Cortex of kidney (tissue), 1 donor: Measurements from ENCODE around the gene C1QTNF1.
"Not testable (repeated sequence)": the region's sequence is repeated elsewhere in the genome, so short reads cannot be mapped to it uniquely, and the experiment has no call there.

Experiments used
- DNase-seq: peaks from one replicate; lab custom pipeline; 2025; lab: John Stamatoyannopoulos, UW

Gene C1QTNF1

DNA sequence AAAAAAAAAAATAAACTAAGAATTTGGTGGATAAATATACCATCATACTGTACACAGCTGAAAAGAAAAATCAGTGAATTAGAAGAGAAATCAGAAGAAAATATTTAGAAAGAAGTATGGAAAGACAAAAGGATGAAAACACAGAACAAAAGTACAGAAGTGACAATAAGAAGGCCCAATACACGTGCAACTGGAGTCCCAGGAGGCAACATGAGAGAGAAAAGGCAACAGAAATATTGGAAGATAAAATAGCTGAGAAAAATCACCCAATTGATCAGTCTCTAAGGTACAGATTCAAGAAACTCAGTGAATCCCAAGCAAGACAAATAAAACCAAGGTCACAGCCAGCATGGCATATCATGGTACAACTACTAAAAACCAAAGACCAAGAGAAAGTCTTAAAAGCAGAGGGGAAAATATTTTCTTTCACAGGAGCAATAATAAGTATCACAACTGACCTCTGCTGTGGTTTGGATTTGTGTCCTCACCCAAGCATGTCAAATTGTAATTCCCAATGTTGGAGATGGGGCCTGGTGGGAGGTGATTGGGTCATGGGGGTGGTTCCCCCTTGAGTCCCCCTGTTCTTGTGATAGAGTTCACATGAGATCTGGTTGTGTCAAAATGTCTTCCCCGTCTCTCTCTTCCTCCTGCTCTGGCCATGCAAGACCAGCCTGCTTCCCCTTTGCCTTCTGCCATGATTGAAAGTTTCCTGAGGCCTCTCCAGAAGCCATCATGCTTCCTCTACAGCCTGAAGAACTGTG, 30.4 kb downstream of the C1QTNF1 start:
- no peak for DNase-seq

DNA sequence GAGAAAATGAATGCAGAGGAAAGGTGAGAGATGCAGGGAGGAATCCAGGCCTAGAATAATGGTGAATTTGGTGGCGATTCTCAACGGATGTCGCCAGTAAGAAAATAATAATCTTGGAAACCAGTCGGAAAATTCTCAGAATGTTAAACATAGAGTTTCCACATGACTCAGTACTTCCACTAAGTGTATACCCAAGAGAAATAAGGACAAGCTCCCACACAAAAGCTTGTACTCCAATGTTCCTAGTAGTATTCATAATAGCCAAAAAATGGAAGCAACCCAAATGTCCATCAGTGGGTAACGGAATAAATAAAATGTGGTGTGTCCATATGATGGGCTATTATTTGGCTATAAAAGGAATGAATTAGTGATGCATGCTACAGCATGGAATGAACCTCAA, 31.2 kb downstream of the C1QTNF1 start:
- DNase-seq: no peak

DNA sequence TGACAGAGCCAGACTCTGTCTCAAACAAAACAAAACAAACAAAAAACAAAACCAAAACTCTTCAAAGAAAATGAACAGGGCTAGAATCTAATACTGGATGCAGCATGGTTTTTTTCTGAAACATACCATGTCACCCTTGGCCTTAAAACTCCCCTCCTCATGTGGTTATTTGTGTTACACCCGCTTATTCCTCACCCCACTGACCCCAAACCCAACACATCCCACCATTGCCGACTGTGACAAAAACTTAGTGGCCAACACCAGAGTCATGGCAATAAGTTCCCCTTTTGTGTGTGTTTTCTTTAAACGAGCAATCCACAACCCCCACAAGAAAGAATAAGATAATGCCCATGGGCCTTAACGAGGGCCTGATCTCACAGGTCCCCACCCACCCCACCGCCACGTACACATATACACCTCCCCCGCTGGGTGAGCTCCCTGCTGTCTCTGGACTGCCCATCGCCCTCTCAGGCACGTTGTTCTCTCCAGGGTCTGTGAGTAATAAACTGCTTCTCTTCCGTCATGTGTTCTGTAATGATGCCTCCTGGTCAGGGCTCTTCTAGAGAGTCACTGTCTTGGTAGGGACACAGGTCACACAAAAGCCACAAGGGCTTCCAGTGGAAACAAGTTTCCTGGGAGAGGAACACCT, 33.9 kb downstream of the C1QTNF1 start:
- DNase-seq: no peak

DNA sequence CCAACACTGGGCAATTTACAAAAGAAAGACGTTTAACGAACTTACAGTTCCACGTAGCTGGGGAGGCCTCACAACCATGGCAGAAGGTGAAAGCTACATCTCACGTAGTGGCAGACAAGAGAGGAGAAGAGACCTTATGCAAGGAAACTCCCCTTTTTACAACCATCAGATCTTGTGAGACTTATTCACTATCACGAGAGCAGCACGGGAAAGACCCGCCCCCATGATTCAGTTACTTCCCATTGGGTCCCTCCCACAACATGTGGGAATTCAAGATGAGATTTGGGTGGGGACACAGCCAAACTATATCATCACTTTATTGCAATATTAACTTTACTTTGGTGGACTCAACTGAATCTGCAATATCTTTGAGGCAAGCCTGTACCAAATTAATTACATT, 38.7 kb downstream of the C1QTNF1 start:
- DNase-seq: no peak

DNA sequence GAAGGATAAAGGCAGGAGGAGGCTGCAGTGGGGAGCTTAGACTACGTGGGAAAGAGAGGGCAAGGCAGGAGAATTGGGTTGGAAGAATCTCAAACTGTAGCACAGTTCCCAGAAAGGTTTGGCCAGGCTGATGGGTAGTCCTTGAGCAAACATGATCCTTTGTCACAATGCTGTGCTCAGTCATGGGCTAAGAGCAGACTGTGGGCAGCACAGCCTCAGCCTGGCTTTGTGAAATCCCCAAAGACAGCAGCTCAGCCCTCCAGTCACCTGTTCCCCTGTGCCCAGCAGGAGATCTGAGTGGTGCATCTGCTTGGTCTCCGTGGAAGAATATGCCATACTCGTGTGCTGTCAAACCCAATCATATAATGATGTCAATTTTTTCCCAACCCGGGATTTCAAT, 40.1 kb downstream of the C1QTNF1 start:
- no peak for DNase-seq

DNA sequence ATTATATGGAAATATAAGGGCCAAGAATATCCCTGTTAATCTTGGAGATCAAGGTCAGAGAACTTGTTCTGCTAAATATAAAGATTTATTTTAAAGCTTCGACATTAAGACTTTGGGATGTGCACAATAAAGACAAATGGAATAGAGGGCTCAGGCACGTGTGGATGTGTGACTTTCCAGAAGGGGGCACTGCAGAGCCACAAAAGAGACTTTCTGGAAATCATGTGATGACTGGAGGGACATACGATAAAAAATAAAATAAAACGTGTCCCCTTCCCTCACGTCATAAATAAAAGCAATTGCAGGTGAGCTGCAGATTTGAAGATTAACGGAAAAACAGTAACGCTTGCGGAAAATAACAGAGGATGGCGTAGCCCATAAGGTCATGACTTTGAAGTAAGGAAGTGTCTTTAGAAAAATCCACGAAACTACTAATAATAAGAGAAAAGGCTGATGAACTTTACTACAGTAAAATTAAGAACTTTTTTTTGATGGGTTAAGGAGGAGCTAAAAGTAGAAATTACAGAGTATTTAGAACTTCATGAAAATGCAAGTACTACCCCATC, 41.2 kb downstream of the C1QTNF1 start:
- DNase-seq: no peak

GRCh38 chr17:79066963-79067362, 43.0 kb downstream of the C1QTNF1 start:
- DNase-seq: no peak

- DNase-seq: no peak
These were observed 46.4 kb downstream of the C1QTNF1 start for GRCh38 chr17:79070266-79070880.

DNA sequence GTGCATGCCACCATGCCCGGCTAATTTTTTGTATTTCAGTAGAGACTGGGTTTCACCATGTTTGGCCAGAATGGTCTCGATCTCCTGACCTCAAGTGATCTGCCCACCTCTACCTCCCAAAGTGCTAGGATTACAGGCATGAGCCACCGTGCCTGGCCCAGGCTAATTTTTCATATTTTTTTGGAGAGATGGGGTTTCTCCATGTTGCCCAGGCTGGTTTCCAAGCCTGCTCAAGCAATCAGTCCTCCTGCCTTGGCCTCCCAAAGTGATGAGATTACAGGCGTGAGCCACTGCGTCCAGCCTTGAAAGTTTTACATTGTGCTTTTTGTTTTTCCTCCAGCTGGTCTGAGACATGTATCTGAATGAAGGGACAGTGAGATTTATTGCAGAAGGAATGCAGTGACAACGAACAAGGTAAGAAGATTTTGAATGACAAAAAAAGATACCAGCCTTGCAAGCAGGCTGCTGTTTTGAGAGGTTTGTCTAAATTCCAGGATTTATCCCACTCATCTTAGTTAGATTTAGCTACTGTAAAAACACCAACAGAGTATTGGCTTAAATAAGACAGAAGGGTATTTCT, 47.3 kb downstream of the C1QTNF1 start:
- DNase-seq: no peak

- no peak for DNase-seq
These were observed 48.6 kb downstream of the C1QTNF1 start for GRCh38 chr17:79072544-79072943.

DNA sequence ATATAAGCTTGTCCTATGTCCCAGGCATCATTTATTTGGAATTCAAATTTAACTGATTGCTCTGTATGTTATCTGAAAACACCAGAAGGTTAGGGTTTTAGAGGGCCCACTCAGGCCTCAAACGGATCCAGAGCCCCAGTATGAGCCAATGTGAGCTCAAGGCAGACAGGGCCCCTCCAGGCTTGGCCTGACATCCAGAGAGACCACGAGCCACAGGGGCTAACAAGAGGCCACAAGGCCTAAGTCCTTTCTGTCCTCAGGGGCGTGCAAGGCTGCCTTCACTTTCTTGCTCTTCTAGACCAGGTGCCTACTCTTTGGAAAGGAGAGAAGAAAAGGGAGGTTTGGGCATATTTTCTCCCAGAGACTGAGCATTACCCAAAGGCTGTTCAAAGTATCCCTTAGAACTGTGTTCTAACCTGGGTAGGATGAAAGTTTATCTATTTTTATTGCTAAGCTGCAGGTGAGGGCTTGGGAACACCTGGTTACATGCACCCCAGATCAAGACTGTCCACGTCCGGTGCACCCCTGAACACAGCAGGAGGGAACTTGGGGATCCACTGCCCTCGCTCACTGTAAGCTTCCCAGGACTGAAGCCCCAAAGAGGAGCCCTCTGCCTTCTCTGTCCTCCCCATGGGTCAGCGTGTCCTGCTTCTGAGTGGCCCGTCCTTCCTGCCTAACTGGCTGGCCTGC, 49.2 kb downstream of the C1QTNF1 start:
- DNase-seq: no peak

GRCh38 chr17:79073706-79074088, 49.7 kb downstream of the C1QTNF1 start:
- DNase-seq: no peak

- DNase-seq: not testable (repeated sequence)
These were observed 50.2 kb downstream of the C1QTNF1 start for GRCh38 chr17:79074121-79074648.

DNA sequence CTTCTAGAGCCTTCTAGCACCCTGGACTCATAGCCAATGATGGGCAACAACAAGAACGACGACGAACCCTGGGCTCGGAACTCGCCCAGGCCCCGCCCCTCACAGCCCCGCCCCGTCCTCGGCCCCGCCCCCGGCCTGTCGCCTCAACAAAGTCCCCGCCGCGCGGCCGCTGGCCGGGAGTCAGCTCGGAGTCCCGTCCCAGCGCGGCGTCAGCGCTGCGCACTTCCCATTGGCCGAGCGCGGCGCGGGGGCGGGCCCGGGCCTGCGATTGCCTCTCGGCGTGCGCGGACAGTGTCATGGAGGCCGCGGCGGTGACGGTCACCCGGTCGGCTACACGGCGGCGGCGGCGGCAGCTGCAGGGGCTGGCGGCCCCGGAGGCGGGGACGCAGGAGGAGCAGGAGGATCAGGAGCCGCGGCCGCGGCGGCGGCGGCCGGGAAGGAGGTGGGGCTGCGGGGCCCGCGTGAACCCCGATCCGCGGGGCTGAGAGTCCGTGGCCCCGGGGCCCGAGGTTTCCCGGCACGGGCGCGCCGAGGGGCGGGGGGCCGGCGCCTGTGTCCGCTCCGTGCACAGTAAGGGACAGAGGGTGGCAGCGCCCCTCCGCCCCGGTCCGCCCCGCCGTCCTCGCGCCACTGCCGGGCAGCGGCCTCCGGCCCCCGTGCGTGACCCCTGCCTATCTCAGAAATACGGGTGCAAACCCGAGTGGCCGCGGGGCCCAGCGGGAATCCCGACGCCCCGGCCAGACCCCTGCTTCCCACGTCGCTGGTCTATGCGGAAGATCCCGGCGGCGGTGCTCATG, 50.9 kb downstream of the C1QTNF1 start, which contains the start of gene ENGASE:
Gene ENGASE (plus strand): TSS at position 176 of the 797 bp plus-strand sequence. CDS start 121 bp downstream, at position 297.
- no peak for DNase-seq

DNA sequence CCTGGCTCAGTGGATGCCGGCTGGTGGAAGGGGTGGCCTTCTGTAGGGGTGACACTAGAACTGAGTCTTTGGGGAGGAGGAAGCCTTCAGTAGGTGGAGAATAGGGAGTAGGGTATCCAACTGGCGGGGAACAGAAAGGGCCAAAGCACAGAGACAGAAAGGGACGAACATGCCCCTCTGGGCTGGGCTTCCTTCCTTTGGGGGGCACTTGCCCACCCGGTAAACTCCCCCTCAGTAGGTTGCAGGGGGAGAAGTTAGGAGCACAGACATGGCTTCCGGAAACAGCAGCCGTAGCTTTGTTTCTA, 51.4 kb downstream of the C1QTNF1 start:
- no peak for DNase-seq

- no peak for DNase-seq
These were observed 52.0 kb downstream of the C1QTNF1 start for GRCh38 chr17:79075861-79076406.

DNA sequence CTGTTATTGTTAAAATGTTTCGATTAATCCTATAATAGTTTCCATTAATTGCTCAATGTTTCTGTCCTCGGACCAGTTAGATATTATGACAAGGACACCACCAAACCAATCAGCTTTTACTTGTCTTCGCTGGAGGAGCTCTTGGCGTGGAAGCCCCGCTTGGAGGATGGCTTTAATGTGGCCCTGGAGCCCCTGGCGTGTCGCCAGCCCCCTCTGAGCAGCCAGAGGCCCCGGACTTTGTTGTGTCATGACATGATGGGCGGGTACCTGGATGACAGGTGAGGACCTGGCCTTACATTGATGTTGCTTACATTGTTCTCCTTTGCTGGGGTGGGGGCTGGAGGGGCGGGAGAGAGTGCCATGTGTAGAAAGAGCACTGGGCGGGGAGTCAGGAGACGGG, 53.6 kb downstream of the C1QTNF1 start:
- no peak for DNase-seq

GRCh38 chr17:79078476-79079190, 54.7 kb downstream of the C1QTNF1 start:
- no peak for DNase-seq

DNA sequence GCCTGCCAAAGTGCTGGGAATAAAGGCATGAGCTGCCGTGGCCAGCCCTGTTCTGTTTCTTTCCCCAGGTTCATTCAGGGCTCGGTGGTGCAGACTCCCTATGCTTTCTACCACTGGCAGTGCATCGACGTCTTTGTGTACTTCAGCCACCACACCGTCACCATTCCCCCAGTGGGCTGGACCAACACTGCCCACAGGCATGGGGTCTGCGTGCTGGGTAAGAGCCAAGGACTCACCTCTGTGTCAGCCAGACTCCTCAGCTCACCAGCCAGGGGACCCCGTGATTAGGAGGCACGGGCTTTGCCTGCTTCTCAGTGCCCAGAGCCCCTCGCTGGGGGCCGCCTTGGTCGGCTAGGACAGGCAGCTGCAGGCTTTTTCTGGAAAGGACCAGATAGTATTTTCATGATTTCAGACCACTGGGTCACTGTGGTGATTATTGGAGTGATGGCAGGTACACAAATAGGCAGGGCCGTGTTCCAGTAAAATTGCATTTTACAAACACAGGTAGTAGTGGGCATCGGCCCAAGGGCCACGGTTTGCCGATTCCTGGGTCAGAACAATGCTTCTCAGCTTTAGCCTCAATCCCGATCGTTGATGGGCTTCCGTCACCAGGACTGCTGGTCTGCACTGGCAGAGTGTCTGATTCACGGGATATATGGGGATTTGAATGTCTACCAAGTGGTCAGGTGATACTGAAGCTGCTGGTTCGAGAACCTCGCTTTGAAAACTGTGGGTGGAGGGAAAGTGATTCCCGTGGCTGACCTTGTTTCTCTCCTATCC, 55.6 kb downstream of the C1QTNF1 start:
- DNase-seq: no peak
